Ishikawa (cell line): ENCODE results near the gene ZNF490.

ENCODE experiments used
- EGR1 ChIP-seq: IDR thresholded peaks from 2 replicates; pipeline ENCODE4 v1.6.1; 2012
- EP300 ChIP-seq: IDR thresholded peaks from 2 replicates; pipeline ENCODE4 v1.6.1; 2012; ENCODE audit warnings: borderline replicate concordance
- MAX ChIP-seq: IDR thresholded peaks from 2 replicates; pipeline ENCODE4 v1.6.1; 2012
- NFIC ChIP-seq: IDR thresholded peaks from 2 replicates; pipeline ENCODE4 v1.6.1; 2012
- RAD21 ChIP-seq: IDR thresholded peaks from 2 replicates; pipeline ENCODE4 v1.6.1; 2012; ENCODE audit warnings: low read depth
- REST ChIP-seq: IDR thresholded peaks from 2 replicates; pipeline ENCODE4 v1.6.1; 2012; ENCODE audit warnings: low read depth, mild to moderate bottlenecking
- USF1 ChIP-seq: IDR thresholded peaks from 2 replicates; pipeline ENCODE4 v1.6.1; 2012
- YY1 ChIP-seq: IDR thresholded peaks from 2 replicates; pipeline ENCODE4 v1.6.1; 2012; ENCODE audit warnings: low read depth
- ZBTB7A ChIP-seq: IDR thresholded peaks from 2 replicates; pipeline ENCODE4 v1.6.1; 2012; ENCODE audit warnings: low read depth

- TF ChIP-seq REST, result no peak
- no peak for TF ChIP-seq YY1
- no peak for TF ChIP-seq NFIC
- no peak for TF ChIP-seq EP300
- TF ChIP-seq RAD21, result no peak
- TF ChIP-seq EGR1, result no peak
- TF ChIP-seq MAX, result no peak
- TF ChIP-seq USF1, result no peak
- TF ChIP-seq ZBTB7A, result no peak
Observed at GRCh38 chr19:12606796-12607195, 3.8 kb downstream of the ZNF490 start.
